Measurements from ENCODE around the gene PLEKHG7.

GRCh38 chr12:92729773-92730305 lies 27.1 kb downstream of the PLEKHG7 start:
- no peak for TF ChIP-seq POLR2AphosphoS5 (IDR thresholded peaks at IDR 0.05; ENCODE audit: low read depth, low read length)
- TF ChIP-seq SPI1 (IDR thresholded peaks at IDR 0.05; ENCODE audit: low read depth, low read length), result peak; percentile 80
- TF ChIP-seq POLR2A (IDR thresholded peaks at IDR 0.05; ENCODE audit: low read depth, low read length), result no peak
- no peak for TF ChIP-seq PAX5 (IDR thresholded peaks at IDR 0.05; ENCODE audit: insufficient read depth, low read length, severe bottlenecking)
- TF ChIP-seq TAF1 (IDR thresholded peaks at IDR 0.05; ENCODE audit: low read depth, low read length), result no peak
- TF ChIP-seq POU2F2 (IDR thresholded peaks at IDR 0.05; ENCODE audit: low read depth, low read length), result no peak

All from GM12891 (cell line).